Hippocampal formation (tissue), 2 donors: ENCODE data around the gene PALB2.

ENCODE experiments used
- DNase-seq, 2 donors: peaks; one replicate each; lab custom pipeline; 2025; lab: John Stamatoyannopoulos, UW

The PALB2 gene

DNA sequence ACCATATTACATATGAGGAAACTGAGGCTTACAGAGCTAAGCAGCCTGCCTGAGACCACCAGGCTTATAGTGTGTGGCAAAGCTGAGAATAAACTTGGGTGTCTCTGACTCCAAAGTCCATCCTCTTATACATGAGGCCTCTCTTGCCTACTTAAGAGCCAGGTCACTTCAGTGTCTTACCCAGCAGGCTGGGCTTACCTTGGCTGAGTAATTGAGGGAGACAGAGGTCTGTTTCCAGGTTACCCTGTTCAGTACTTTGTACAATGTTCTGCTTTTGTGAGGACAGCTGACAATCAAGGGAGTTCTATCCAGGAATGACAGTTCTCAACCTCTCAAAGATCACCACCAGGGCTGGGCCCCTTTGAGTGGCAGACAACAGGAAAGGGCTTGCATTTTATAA, 59.3 kb downstream of the PALB2 start:
- DNase-seq: no peak

DNA sequence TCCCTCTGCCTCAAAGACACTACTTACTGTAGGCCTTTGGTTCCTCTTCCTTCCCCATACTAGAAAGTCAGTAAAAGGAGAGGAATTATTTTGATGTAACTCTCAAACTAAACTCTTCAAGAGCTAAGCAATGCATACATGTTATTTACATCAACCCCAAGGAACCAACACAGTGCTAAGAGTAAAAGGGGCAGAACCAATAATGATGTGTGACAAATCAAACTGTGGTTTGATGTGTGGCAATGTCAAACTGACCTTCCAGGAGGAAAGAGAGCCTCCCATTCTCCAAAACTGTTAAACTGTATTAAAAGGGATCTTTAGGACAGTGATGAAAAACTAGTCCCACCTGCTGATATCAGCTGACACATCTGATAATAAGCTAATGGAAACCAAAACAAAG, 60.7 kb downstream of the PALB2 start:
- DNase-seq: no peak

DNA sequence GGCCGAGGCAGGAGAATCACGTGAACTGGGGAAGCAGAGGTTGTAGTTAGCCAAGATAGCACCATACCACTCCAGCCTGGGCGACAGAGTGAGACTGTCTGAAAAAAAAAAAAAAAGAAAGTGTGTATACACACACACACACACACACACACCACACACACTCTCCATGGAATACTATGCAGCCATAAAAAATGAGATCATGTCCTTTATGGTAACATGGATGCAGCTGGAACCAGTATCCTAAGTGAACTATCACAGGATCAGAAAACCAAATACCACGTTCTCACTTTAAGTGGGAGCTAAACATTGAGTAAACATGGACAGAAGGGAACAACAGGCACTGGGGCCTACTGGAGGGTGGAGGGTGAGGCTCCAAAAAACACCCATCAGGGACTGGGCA, 61.7 kb downstream of the PALB2 start:
- no peak for DNase-seq

DNA sequence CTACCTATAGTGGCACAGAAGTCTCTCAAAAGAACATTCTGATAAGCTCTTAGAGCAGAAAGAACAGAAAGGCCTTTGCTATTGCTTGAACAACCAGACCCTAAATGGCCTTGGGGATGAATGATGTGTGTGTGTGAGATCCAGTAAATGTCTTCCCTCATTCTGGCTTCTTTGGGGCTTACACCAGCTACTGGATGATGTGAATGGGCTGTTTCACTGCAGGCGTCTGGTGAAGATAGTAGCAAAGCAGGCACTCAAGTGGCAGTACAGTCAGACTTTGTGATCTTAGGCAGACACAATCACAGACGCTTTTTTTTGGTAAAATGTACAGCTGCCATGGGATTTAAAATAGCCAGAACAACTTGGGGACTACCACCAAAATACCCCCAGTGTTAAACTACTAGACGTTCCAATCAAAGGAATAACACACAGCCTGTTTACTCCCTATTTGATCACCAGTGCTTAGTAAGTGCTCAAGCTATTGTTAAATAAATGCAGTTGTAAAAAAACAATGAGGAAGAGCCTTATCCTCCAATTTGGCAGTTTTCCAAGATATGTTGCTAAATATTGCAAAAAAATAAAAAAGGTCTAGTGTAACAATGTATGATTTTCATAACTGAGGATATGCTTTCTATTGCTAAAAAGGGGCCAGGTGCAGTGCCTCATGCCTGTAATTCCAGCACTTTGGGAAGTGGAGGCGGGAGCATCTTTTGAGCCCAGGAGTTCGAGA, 62.8 kb downstream of the PALB2 start:
- DNase-seq: no peak

DNA sequence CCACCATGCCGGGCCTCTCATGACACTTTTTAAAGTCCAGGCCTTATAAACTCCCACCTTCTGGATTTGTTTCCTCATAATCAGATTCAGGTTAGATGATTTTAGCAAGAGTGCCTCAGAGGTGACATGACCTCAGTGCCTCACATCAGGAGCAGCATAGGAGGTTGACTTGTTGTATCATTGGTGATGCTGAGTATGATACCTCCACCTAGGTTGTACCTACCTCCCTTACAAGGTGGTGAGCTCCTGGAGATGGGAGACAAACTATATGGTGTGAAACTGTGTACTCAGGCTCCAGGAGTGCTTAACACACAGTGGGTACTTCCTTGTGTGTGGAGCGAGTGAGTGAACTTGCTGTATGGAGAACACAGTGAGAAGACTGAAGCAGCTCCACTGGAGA, 63.6 kb downstream of the PALB2 start:
- no peak for DNase-seq

DNA sequence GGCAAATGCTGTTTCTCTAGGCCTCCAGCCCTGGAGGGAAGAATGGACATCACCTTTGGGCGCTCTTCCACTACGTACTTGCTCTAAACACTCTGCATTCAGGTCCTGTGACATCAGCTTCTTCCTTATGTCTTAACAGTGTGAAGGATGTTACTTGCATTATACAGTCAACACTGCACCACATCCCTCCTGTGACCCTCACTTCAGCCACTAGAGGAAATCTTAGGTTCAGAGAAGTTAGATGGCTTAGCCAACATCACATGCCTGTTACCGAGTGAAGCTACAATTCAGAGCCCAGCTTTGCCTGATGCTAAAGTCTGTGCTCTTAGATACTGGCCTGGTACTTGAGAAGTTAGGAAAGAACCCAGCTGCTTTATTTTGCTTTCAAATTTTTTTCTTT, 65.3 kb downstream of the PALB2 start:
- no peak for DNase-seq

DNA sequence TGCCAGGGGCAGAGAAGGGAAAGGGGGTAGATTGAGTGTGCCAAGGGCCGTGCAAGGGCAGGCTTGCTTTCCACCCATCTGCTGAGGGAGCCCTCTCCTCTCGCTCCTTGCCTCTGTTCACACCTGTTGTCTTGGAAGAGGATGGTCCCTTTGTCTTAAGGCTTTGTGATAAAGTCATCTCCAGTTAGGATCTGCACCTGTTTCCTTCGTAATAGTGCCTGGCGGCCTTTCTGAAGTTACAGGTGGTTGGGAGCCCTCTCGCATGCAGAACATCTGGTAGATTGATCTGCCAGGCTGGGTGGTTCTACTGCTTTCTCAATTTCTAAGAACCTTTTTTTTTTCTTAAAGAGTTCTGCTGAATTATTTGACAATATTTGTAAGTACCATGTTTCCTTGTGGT, 67.3 kb downstream of the PALB2 start:
- DNase-seq: no peak

DNA sequence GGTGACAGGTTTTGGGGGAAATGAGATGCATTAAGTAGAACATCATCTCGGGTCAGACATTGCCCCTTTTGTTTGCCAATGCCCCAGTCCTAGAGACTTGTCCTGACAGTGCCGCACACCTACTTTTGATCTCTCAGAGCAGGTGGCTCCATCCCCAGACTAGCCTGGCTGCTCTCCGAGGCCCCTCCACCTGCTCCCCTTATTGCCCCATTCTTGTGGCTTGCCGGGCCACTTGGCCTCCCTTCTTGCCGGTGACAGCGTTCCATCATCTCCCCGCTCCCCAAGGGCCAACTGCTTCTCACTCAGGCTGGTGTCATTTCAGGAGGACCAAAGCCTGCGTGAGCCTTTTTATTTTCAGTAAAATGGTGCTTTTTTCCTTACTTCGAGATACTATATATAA, 68.7 kb downstream of the PALB2 start:
- no peak for DNase-seq

DNA sequence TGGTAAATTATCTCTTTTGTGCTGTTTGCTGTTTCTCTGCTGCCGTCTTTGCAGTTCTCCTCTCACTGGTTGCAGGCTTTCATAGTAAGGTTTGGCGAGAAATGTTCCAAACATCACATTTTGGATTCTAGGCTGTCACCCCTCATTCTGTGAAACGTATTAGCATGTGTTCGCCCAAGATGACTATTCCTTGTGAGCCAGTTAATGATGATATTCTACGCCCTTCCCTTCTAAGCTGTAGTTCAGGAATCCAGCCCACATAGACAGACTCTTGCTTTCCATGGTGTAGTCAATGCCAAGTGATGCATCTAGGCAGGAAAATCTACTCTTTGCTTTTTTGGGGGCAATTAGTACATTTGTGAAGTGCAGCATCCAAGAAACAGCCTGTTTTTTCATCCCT, 69.2 kb downstream of the PALB2 start:
- peak in 1 of 2 donors; percentile 53 for DNase-seq

DNA sequence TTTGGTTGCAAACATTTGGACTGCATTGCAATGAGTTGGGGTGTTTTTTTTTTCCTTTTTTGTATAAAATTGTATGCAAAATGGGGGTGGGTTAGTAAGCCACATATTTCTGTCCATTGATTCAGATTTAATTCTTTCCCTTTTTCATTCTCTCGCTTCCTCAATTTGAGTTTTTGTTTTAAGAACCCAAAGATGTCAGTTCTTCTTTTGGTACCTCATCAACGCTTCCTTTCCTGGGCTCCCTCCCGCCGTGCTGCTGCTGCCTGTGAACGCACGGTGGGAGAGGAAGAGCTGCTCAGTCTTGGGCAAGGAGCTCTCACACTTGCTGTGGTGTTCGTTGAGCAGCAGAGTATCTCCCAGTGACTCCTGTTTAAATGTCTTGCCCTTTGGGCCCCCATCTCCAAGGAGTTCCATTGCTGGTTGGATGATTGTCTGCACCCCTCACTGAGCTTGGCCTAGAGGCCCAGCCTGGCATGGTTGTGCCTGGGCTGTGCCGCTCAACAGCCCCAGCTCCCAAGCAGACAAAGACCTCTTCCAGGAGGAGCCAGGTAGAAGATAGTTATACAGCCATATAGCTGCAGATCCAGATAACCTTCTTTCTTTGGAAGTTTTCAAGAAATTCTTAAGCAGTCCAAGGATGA, 70.0 kb downstream of the PALB2 start:
- peak in 1 of 2 donors; percentile 22 for DNase-seq

DNA sequence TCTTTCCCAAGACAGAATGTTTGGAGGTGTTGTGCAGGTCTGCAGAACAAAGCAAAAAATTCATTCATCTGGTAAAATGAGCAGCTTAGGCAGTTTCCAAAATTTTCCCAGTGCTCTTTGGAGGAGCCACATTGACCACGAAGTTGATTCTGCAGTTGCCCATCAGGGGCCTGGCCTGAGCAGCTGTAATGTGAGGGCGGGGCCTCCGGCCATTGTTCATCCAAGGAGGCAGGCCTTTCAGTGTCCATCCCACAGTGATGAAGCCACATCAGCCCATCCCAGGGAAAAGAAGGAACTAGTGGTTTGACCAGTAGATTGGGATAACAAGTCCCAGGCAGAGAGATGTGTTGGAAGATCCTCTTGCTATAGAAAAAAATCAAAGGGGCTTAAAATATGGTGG, 73.5 kb downstream of the PALB2 start:
- DNase-seq: no peak

DNA sequence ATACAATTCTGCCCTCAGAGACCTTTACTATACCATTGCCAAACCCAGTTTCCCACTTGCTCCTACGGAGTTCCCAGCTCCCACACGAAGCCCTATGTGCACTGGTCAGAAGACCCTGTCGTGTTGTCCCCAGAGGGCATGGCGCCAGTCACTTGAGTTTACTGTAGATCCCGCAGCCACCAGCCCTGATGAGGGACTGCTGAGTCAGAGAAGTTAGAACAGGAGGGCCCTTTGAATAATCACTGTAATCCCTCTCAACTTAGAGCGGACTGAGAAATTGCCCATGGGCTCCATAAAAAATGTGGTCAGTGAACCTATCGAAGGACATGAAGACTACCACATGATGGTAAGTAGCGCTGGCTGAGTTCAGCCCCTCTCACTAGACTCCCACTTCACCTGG, 74.4 kb downstream of the PALB2 start:
- no peak for DNase-seq

DNA sequence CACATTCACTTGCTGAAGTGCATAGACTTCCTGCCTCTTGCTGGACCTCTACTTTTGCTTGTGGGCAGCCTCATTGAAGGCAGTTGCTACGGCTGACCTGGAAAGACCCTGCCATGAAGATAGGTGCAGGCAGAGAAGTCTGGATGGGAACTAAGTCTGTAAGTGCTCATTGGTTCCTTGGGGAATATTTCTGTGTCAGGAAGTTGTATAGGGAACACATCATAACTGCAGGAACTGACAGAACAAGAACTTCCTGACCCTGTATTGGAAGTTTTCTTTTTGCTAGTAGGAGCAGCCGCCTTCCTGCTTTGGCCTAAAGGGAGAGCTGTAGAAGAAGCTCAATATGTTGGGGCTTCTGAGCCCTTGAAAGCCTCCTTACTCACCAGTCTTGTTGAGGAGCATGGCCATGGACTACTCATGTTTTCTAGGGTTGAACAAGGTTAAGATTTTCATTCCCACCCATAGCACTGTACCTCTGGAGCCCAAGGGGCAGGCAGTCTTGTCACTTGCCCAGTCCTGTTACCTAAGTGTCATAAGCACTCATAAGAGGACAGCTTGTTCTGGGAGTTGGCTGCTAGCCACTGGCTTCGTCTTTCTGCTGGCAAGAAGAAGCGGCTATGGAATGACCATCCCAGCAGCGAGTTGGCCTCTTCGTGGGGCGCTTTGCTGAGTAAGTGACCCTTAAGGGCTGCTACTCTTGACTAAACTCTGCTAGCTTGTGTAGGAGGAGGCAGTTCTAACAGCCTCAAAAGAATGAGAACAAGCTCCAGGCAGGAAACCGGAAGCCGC, 76.3 kb downstream of the PALB2 start:
- peak in 1 of 2 donors; percentile 0 for DNase-seq

DNA sequence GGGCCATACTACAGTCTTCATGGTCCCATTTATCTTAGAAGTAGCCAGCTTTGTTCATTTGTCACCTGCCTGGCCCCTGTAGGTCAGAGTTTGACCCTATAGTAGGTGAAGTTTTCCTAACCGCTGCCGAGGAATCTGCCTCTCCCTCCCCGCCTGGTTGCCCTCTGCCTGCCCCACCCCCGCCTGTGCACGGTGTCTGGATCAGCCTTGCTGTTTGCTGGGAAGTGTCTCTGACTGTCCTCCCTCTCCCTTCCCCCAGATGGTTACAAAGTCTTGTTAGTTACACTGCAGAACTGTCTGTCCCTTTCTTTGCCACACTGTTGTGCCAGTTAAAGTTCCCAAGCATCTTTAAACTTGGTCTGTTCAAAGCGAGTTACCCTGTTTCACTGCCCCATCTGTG, 77.9 kb downstream of the PALB2 start:
- no peak for DNase-seq

DNA sequence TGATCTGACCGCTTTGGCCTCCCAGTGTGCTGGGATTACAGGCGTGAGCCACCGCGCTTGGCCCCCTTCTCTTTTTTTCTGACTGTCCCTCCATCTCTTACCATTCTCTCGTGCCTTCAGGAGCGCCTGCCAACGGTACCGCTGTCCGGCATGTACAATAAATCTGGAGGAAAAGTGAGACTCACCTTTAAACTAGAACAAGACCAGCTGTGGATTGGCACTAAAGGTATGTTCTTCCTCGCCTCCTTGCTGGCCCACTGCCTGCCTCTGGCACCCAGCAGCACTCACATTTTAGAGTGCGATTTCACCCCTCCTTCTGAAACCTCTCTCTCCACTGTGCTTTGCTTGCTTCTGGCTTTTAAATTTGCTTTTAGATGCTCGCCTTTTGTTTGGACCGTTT, 78.6 kb downstream of the PALB2 start:
- DNase-seq: no peak

DNA sequence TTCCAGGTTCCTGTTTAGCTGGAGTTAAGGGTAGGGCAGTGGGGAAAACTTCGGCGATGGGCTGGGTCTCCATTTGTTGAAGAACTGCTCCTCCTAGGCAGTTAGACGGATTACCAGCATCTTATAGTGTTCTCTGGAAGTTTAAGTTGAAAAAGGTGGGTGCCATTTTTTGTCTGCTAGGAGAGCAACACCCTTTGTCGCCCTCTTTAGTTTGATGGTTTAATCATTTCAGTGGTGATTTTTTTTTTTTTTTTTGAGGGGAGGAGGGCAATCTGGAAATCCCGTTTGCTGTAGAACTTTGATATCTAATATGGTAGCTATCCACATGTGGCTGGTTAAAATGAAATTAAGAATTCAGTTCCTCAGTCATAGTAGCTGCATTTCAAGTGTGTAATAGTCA, 79.5 kb downstream of the PALB2 start:
- no peak for DNase-seq

DNA sequence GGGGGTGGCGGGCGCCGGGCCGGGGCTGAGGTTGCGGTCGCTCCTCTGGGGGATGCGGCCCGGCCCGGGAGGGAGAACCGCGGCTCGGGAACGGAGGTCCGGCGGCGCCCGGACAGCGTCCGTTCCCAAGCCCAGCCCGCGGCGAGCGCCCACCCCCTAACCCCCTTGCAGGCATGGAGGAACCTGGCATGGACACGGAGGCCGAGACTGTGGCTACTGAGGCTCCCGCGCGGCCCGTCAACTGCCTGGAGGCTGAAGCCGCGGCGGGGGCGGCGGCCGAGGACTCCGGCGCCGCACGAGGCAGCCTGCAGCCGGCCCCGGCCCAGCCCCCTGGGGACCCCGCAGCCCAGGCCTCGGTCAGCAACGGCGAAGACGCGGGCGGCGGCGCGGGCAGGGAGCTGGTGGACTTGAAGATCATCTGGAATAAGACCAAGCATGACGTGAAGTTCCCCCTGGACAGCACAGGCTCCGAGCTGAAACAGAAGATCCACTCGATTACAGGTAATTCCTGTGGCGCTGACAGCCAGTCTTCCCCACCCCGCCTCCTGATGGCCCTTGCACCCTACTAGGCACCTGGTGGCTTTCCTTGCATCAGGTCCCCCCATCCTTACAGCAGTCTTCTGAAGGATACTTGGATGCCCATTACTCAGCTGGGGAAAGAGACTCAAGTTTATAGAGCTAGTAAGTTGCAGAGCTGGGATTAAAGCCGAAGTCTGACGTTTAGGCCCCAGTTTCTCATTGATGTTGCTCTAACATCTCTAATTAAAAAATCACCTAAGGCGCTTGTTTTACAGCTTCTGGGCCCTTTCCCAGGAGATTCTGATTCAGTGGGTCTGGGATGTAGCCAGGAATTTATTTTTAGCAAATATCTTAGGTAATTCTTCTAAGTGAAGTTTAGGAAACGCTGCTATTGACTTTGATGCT, 83.1 kb downstream of the PALB2 start:
- no peak for DNase-seq

DNA sequence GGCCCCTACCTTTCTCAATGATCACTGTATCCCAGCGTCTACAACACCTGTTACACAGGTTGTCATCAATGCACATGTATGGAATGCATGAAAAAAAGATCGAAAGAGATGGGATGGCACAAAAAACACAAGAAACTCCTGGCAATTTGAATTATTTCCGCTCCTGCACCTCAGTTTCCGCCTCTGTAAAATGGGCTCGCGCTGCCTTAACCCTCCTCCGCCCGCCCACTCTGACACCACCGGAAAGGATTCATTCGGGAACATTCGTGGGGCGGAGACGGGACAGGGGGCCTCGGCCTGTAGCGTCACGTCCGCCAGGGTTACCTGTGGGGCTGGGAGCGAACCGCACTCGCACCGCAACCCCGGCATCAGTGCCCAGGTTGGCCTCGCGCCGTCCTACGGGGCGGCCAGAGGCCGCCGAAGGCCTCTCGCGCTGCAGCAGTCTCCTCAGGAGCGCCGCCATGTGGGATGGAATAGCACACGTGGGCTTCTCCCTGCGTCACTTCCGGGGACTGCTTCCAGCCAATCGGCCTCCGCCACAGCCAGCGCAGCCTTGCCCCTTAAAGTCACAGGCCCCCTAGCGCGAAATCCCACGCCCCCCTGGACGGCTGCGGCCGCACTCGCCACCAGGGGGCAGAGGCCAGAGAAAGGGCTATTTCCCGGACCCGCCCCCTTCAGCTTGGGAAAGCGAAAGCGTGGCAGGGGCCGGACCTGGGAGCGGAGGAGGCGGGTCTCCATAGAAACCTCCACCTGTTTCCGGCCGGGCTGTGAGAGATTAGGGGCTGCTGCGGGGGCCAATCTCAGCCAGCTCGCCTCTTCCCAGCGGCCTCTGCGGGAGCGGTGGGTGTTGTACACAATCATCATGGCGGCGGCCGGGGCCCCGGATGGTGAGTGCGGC, 84.0 kb downstream of the PALB2 start, which contains the start of the genes EARS2 and UBFD1:
Gene EARS2, minus strand, starts transcription at position 470 of the 898 bp plus-strand sequence. Its CDS starts 7 bp downstream, at position 463.
Gene UBFD1, plus strand, starts transcription at position 847 of the 898 bp plus-strand sequence. Its CDS starts 16 bp downstream, at position 863.
- DNase-seq: peak; percentile 98 to 99

DNA sequence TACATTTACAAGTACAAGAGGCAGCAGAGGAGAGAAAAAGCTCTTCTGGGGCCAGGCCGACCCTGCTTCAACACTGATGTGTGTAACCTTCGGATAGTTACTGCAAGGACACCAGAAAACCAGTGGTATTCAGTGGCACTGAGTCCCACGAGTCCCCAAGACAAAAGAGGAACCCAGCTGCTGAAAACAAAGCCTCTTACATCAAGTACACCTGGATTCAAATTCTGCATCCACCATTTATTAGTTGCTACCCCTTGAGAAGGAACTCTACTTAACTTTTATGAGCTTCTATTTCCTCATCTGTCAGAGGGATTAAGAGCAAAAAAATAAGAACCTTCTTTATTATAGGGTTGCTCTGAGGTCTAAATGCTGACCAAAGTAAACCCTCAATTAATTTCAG, 86.6 kb downstream of the PALB2 start:
- DNase-seq: no peak
